GM21381 (cell line): ENCODE data around the gene NEK1.
"Not testable (repeated sequence)": the region's sequence is repeated elsewhere in the genome, so short reads cannot be mapped to it uniquely, and the experiment has no call there.

ENCODE experiments used
- ATAC-seq: cut with Tn5 transposase; IDR thresholded peaks from one replicate; pipeline ENCODE4 v1.9.1; 2021; ENCODE audit warnings: mild to moderate bottlenecking, moderate library complexity; ENCODE audit not compliant: unreplicated experiment

NEK1 gene

DNA sequence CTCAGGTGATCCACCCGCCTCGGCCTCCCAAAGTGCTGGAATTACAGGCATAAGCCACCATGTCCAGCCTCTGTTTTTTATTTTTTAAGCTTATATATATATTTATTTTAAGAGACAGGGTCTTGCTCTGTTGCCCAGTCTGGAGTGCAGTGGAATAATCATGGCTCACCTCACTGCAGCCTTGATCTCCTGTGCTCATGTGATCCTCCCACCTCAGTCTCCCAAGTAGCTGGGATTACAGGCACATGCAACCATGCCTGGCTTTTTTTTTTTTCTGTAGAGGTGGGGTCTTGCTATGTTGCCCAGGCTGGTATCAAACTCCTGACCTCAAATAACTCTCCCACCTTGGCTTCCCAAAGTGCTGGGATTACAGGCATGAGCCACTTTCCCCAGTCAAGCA is 184.7 kb downstream of the NEK1 start:
- ATAC-seq = not testable (repeated sequence)

DNA sequence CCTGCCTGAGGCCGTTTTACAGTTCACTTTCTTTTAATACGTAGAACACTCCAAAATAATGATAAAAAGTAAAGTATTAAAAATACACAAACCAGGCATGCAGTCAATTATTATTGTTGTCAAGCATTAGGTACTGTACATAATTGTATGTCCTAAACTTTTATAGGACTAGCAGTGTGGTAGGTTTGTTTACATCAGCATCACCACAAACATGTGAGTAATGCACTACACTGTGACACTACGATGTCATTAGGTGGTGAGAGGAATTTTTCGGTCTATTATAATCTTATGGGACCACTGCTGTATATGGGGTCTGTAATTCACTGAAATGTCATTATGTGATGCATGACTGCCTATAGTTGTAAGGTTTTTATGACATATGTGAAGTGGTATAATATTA is 192.1 kb downstream of the NEK1 start:
- no peak for ATAC-seq

DNA sequence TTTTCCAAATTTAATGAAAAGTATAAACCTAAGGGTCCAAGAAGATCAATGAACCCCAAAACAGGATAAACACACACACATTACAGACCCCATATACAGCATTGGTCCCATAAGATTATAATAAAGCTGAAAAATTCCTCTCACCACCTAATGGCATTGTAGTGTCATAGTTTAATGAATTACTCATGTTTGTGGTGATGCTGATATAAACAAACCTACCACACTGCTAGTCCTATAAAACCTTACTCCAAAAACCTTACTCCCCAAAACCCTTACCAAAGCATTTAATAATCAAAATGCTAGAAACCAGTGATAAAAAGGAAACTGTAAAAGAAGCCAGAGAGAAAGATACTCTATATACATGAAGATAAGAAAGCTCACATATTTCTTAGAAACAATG is 193.5 kb downstream of the NEK1 start:
- ATAC-seq = no peak

DNA sequence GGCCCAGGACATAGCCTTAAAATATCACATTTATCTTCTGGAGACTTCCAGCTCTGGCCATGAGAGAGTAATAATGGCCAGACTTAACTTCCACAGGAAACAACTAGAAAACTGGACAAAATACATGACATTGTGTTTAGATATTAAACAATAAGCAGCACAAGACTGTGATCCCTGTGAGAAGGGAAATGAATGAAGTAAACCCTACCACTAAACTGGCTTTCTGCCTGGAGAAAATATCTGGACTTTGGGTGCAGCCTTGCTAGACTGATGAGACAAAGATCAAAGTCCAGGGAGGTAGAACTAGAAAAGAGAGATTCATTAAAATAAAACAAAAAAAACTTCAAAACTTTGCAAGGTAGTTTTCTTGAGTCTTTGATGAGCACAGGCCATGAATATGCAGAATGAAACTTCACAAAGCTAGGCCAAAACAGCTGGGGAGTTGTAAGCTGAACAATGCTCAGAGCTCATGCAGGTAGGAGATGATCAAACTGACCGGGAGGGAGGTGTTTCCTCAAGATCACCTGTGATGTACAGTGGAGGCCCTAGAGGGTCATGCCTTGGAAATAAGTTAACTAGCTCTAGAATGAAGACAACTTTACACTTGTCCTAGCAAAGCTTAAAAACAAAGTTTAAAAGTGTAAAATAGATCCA is 194.6 kb downstream of the NEK1 start:
- ATAC-seq = no peak

DNA sequence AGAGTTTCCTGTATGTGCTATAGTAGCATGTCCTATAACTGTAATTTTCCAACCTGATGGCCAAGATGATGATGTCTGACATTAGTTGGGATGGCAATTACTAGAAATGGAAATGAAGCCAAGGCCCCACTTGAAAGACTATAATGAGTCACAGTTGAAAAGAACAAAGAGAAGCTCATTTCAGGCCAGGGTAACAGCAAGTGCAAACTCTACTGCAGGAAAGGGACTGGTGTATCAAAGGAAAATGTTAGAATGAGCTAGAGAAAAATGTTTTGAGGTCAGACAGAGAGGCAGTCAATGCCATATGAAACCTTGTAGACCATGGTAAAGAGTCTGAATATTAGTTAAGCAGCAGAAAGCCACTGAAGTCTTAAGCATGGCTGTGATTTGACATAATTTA is 195.4 kb downstream of the NEK1 start:
- no peak for ATAC-seq

DNA sequence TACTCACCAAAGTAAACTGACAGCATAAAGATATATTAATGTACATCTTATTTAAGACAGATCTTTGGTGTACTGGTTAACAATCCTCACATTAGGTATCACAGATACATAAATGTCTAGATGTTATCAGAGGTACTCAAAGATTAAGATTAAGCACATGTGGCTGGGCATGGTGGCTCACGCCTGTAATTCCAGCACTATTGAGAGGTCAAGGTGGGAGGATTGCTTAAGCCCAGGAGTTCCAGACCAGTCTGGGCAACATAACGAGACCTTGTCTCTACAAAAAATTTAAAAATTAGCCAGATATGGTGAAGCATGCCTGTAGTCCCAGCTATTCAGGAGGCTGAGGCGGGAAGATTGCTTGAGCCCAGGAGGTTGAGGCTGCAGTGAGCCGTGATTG is 195.9 kb downstream of the NEK1 start:
- ATAC-seq = no peak

DNA sequence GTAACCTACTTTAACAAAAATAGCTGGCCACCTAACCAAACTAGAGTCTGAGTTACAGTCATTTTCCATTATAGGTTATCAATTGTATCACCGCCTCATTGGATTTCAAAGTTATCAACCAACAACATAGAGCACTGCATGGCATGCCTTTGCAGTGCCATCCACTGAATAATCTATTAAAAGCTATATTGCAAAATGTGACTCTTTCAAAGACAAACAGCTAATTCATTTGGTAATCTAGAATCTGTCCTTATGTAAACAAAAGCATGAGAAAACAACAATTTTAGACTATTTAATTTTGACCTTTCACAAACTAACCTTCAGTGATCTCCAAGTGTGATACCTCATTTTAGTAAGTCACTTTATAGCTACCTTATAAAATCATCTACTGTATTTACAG is 197.5 kb downstream of the NEK1 start:
- ATAC-seq = no peak

DNA sequence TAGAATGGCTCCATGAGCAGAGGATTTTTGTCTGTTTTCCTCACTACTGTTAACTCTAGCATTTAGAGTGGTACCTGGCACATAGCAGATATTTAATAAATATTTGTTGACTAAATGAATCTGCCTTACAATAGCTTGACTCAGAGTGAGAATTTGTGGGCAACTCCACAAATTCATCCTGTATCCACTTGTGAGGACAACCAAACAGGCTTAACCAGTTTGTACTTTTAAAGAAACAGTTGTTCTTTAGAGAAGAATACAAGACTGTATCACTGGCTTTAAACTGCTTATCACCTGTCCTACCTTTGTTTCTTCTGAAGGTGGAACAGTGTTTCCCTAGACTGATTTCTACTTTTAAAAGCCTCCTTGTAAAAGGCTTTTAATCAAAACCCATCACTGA is 200.3 kb downstream of the NEK1 start:
- ATAC-seq = no peak

DNA sequence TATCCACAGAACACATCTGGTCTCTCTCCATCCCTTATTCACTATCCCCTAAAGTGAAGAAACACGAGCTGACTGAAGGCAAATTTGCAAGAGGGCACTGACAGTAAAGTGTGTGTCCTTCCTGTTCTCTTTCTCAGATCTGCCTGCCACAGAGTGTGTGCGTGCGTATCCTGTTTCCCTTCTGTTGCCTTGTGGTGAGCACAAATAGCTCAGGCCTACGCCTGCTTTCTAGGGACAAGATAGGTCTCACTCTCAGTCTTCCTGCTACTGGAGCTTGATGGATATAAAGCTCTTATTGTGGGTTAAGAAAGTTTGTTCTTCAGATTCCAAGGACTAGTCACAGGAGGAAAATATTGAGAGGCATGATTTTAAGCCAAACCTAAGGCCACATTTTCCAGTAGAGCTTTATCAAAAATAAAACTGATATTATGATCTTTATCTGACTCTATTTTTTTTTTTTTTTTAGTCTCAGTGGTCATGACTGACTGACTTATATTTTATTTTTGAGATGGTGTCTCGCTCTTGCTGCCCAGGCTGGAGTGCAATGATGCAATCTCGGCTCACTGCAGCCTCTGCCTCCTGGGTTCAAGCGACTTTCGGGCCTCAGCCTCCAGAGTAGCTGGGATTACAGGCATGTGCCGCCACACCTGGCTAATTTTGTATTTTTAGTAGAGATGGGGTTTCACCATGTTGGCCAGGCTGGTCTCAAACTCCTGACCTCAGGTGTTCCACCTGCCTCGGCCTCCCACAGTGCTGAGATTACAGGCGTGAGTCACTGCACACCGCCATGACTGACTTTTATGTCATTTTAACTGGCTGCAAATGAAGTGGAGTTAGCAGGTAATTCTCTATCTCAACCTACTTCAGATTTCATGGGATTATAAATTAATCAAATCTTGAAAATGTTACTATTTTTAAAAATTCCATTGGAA is 201.3 kb downstream of the NEK1 start:
- peak; percentile 99 for ATAC-seq

DNA sequence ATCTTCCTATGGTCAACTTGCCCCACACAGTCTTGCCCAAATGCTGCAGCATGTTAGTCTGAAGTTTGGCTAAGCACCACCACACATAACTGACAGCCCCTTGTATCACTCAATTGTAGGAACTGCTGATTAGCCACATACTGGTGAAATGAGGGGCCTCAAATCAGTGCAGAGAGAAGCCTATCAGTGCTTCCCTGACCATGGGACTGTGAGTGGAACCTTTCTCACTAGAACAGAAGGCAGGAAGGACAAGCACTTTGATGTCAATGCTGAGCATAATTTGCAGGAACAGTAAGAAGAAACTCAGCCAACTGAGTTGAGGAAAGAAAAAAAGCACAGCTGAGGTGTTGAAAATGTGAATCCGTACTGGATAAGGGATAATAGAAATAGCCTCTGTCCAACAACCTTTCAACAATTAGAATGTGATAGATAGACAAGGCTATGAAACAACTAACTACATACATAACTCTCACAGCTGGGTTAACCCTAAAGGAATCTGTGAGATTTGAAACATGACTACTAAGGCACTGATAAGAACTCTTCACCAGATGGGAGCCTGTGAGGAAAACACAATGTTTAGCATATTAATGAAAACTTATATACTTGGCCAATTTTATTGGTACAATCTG is 205.1 kb downstream of the NEK1 start:
- ATAC-seq = no peak

DNA sequence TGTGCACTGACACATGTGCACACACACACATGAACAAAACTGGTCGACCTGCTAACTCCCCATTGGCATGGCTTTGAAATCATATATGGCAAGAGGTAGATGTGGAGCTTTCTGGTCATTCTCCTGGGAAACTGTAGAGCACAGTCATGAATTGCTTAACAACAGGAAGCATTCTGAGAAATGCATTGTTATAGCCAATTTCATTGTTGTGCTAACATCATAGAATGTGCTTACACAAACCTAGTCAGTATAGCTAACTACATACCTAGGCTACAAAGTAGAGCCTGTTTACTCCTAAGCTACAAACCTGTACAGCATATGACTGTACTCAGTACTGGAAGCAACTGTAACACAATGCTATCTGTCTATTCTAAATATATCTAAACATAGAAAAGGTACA is 207.4 kb downstream of the NEK1 start:
- ATAC-seq = no peak

DNA sequence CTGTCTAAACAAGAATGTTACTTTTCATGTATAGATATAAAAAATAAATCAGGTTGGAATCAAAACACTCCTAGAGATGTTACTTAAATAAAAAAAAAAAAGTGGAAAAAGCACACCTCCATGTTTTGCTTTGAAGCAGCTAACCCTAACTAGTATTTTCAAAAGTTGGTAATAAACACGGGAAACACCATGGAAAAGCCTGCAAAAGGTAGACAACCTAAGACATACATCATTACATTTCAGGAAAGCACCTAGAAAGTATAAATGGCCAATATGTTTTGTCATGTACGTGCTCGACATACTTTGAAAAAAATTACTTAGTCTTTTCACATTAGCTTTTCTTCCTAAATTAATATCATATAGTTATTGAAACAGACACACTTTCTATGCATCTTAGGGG is 211.6 kb downstream of the NEK1 start:
- ATAC-seq = no peak

DNA sequence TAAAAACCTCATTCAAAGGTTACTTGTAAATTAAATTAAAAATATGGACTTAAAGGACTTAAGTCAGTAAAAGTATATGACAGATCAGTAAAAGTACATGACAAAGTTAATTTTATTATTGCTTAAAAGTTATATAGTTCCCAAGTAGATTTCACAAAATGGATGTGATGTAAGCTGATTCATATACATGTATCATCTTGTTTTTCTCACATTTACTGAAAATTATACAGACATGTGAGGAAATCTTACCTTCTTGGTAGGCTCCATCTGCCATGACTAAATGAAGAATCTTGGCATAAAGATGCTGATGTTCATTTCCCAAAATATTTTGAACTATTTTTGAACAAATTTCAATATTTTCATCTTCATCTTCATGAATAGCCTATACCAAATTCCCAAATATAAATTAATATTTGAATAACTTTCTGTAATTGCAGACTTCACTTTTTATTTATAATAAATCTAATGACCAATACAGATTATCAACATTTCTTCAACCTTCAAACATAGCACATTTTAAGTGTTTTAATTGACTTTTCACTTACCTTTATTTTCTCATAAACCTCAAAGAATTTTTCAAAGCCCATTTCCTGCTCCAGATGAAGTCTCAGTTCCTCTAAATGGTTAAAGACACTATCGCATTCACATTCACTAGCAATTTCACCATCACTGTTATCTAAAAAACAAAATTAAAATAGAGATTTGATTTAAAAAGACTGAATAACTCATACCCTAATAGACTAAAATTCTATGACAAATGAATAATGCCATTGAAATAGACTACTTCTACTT is 212.2 kb downstream of the NEK1 start:
- ATAC-seq = no peak

DNA sequence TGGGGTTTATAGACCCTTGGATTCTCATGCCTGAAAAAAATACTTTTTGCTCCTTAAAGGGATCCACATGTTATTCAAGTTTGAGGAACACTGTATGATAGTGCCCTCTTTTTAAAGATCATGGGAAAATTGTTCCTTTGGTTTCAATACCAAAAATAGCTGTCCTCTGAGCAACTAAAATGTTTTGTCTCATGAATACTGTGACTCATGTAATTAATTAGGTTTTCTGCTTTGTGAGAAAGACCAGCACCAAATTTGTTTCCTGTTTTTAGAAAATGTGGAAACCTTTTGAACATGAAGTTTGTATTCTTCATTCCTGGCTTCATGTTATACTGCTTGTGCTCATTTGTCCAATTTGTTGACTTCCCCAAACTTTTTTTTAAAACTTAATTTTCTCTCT is 214.1 kb downstream of the NEK1 start:
- no peak for ATAC-seq

DNA sequence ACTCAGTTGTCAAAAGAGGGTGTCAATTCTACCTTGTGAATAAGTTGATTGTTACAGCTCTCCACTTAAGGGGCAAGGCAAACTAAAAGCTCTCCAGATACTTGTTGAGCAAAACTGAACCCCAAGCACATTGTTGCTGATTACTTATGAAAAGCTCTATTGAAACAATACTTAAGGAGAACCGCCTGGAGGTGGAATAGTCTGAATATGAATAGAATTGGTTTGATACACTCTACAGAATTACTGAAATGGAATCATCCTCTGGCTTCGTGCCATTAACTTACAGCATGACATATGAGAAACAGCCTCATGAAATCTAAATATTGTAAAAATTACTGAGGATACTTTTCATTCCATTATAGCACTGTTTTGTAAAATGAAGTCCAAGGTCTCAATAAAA is 214.6 kb downstream of the NEK1 start:
- ATAC-seq = no peak

DNA sequence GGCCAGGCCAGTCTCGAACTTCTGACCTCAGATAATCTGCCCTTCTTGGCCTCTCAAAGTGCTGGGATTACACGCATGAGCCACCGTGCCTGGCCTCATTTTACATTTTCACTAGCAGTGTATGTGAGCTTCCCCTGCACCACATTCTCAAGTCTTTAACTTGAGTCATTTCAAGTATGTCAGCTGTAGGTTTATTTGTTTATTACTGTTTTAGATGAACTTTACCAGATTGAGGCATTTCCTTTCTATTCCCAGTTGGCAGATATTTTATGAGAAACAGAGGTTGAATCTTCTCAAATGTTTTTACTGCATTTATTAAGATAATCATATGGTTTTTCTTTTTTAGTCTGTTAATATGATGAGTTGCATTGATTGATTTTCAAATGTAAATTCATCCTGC is 227.0 kb downstream of the NEK1 start:
- ATAC-seq = no peak

DNA sequence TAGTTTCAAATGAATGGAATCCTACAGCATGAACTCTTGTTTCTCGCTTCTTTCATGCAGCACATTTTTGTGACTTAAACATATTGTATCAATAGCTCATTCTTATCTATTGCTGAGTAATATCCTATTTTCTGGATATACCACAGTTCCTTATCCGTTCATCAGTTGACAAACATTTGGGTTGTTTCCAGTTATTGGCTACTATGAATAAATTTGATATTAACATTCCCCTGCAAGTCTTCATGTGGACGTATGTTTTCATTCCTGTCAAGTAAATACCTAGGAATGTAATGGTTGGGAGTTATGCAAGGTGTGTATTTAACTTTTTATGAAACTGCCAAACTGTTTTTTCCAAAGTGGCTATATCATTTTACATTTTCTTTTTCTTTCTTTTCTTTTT is 227.6 kb downstream of the NEK1 start:
- no peak for ATAC-seq

DNA sequence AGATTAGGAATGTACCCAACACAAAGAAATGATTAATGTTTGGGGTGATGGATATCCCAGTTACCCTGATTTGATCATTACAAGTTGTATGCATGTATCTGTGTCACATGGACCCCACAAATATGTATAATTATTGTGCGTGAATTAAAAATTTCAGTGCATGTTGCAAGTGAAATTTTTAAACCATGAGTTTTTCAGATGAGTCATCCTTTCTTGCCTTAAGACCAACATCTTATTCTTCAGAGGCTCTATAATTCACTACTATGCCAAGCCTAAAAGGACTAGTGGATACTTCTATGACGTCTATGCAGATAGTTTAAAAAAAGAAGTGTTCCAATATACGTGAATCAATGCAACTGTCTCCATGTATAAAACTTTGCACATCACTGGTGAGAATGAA is 228.7 kb downstream of the NEK1 start:
- ATAC-seq = no peak

DNA sequence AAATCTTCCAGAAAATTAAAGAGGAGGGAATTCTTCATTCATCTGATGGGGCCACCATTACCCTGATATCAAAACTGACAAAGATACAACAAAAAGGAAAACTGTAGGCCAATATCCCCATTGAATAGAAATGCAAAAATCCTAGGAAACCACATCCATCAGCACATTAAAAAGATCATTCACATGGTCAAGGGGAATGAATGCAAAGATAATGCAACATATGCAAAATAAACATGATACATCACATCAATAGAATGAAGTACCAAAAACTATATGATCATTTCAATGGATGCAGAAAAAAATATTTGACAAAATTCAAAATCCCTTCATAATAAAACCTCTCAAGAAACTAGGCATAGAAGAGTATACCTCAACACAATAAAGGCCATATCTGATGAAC is 232.7 kb downstream of the NEK1 start:
- no peak for ATAC-seq

DNA sequence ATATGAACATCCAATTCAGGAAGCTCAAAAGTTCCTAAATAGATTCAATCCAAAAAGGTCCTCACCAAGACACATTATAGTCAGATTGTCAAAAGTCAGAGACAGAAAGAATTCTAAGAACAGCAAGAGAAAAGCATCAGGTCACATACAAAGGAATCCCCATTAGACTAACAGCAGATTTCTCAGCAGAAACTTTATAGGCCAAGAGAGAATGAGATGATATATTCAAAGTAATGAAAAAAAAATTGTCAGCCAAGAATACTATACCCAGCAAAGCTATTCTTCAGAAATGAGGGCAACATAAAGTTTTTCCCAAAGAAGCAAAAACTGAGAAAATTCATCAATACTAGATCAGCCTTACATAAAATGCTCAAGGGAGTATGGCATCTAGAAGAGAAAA is 235.0 kb downstream of the NEK1 start:
- no peak for ATAC-seq

DNA sequence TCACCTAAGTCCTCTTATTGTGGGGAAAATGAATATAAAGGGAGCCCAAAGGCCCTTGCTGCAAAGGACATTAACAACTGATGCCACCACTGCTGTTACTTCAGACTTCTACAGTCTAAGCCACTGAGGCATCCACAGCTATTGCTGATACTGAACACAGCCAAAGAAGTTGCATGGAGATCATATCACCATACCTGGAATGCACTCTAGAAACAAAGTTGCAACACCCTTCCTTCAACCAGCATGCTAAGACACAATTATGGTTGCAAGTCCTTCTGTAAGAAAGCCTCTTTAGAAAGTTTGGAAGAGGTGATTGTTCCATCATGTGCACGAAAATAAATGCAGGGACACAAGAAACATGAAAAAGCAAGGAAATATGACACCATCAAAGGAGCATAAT is 236.0 kb downstream of the NEK1 start:
- no peak for ATAC-seq
